Erythroblast (primary cell): ENCODE results near the gene SH3PXD2B.

Experiments
- GATA1 ChIP-seq: IDR thresholded peaks from 2 replicates; pipeline ENCODE4 v1.6.1; 2011; ENCODE audit warnings: low read depth, mild to moderate bottlenecking, control low read depth, low read length, moderate library complexity
- POLR2A ChIP-seq: IDR thresholded peaks from 2 replicates; pipeline ENCODE4 v1.6.1; 2011; ENCODE audit warnings: mild to moderate bottlenecking, low read length

- TF ChIP-seq POLR2A (no peak), GATA1 (no peak)
These were observed 1.3 kb upstream of the SH3PXD2B start for GRCh38 chr5:172455511-172456061.
